ENCODE data around the gene SMYD1.

DNA sequence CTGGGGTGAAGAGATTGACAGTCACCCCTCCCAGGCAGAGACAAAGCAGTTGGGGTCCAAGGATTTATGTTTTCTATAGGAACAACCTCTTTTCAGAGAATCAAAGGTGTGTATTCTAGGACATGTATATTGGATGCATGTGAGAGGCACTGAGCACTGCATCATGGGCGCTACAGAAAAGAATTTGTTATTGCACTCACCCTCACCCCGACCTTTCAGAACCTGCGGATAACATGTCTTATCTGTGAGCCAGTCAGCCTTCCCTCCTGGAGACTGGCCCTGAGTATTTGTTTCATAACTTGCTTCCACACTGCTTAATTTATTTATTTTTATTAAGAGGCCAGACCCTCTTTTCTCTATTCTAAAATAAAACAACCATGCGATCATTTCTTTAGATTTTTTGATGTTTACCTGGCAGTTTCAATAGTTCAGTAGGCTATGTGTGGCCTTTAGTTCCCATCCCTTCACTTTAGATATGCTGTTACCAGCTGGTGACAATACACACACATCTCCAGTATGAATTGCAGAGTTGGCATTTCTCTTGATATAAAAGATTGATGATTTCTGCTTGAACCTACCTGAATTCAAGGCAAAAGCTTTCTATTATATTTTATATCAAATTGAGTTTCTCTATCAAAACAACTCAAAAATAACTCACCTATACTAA is 30.4 kb downstream of the SMYD1 start:
- TF ChIP-seq EZH2 (IDR thresholded peaks at IDR 0.05; ENCODE audit: borderline replicate concordance, insufficient read depth, low read length, poor library complexity, severe bottlenecking) (no peak), POLR2AphosphoS5 (IDR thresholded peaks at IDR 0.05) (no peak)
- TF ChIP-seq, protein P1, sequence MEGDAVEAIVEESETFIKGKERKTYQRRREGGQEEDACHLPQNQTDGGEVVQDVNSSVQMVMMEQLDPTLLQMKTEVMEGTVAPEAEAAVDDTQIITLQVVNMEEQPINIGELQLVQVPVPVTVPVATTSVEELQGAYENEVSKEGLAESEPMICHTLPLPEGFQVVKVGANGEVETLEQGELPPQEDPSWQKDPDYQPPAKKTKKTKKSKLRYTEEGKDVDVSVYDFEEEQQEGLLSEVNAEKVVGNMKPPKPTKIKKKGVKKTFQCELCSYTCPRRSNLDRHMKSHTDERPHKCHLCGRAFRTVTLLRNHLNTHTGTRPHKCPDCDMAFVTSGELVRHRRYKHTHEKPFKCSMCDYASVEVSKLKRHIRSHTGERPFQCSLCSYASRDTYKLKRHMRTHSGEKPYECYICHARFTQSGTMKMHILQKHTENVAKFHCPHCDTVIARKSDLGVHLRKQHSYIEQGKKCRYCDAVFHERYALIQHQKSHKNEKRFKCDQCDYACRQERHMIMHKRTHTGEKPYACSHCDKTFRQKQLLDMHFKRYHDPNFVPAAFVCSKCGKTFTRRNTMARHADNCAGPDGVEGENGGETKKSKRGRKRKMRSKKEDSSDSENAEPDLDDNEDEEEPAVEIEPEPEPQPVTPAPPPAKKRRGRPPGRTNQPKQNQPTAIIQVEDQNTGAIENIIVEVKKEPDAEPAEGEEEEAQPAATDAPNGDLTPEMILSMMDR (IDR thresholded peaks at IDR 0.05; ENCODE audit: poor library complexity, severe bottlenecking) = no peak

Measured in neural cell (in vitro differentiated cells).